Activated gamma-delta T cell treated with anti-CD3 and anti-CD28 coated beads, Interleukin-2, amount 50 U/mL, for 16 hours (primary cell): Measurements from ENCODE around the gene CYP21A2.
"Not testable (repeated sequence)": the region's sequence is repeated elsewhere in the genome, so short reads cannot be mapped to it uniquely, and the experiment has no call there.

Experiments used
- DNase-seq: peaks from one replicate; pipeline ENCODE4 v3.0.0-alpha.2; 2020; ENCODE audit warnings: low read depth

CYP21A2 gene

GRCh38 chr6:32037598-32038524 is at the start of gene CYP21A2:
Gene CYP21A2 (plus strand): TSS chr6:32038415. CDS start chr6:32038423, 8 bp downstream.
- DNase-seq = not testable (repeated sequence)

GRCh38 chr6:31989363-31989762 is 48.9 kb upstream of the CYP21A2 start:
- not testable (repeated sequence) for DNase-seq

GRCh38 chr6:31994421-31994820 is 43.8 kb upstream of the CYP21A2 start:
- not testable (repeated sequence) for DNase-seq

- DNase-seq = not testable (repeated sequence)
Observed at GRCh38 chr6:31996385-31996784, 41.8 kb upstream of the CYP21A2 start.

GRCh38 chr6:32002546-32003268 is 35.5 kb upstream of the CYP21A2 start:
- not testable (repeated sequence) for DNase-seq

GRCh38 chr6:32003301-32003700 is 34.9 kb upstream of the CYP21A2 start:
- not testable (repeated sequence) for DNase-seq

- not testable (repeated sequence) for DNase-seq
Observed at GRCh38 chr6:32004393-32004792, 33.8 kb upstream of the CYP21A2 start.

GRCh38 chr6:32004864-32005537 is 33.2 kb upstream of the CYP21A2 start:
- not testable (repeated sequence) for DNase-seq

- DNase-seq = not testable (repeated sequence)
Observed at GRCh38 chr6:32005538-32005880, 32.7 kb upstream of the CYP21A2 start.

- DNase-seq = not testable (repeated sequence)
Observed at GRCh38 chr6:32005991-32006529, 32.2 kb upstream of the CYP21A2 start.

- not testable (repeated sequence) for DNase-seq
Observed at GRCh38 chr6:32007086-32007485, 31.1 kb upstream of the CYP21A2 start.

GRCh38 chr6:32008037-32008436 is 30.2 kb upstream of the CYP21A2 start:
- DNase-seq = not testable (repeated sequence)

GRCh38 chr6:32008616-32009015 is 29.6 kb upstream of the CYP21A2 start:
- DNase-seq = not testable (repeated sequence)

GRCh38 chr6:32009537-32009936 is 28.7 kb upstream of the CYP21A2 start:
- DNase-seq = not testable (repeated sequence)

GRCh38 chr6:32010856-32011530 is 27.2 kb upstream of the CYP21A2 start:
- not testable (repeated sequence) for DNase-seq

GRCh38 chr6:32012941-32013617 is 25.1 kb upstream of the CYP21A2 start:
- DNase-seq = not testable (repeated sequence)

GRCh38 chr6:32013738-32014137 is 24.5 kb upstream of the CYP21A2 start:
- not testable (repeated sequence) for DNase-seq

- not testable (repeated sequence) for DNase-seq
Observed at GRCh38 chr6:32014547-32014946, 23.7 kb upstream of the CYP21A2 start, which contains the start of gene C4B. Gene C4B (plus strand): TSS chr6:32014795. CDS start chr6:32014846, 51 bp downstream.

- not testable (repeated sequence) for DNase-seq
Observed at GRCh38 chr6:32022100-32022499, 16.1 kb upstream of the CYP21A2 start.

GRCh38 chr6:32028631-32029030 is 9.6 kb upstream of the CYP21A2 start:
- not testable (repeated sequence) for DNase-seq

GRCh38 chr6:32029553-32029952 is 8.7 kb upstream of the CYP21A2 start:
- DNase-seq = not testable (repeated sequence)
